Measurements from ENCODE around the gene EBF4. TPM values are rescaled to one million over a fixed set of nuclear protein-coding genes. Genes with fewer than 3 reads are reported as not detected.

EBF4 gene
- total RNA-seq, 4 donors from 2014 or later: 1.3 to 7.5 (median 5.4) TPM

DNA sequence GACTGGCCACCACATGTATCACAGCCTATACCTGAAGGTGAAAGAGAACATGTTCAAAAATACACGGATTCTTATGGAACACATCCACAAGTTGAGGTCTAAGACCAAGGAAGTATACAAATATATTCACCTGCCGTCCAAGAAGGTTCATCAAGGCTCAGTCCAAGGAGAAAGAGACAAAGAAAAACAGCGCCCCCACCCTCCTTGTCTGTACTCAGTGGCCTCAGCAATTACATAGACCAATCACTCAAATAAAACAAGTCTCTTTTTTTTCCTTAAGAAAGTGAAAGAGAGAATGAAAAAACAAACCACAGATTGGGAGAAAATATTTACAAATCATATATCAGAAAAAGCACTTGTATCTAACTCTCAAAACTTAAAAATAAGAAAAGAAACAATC is 88.4 kb downstream of the EBF4 start:
- TF ChIP-seq, protein P1, sequence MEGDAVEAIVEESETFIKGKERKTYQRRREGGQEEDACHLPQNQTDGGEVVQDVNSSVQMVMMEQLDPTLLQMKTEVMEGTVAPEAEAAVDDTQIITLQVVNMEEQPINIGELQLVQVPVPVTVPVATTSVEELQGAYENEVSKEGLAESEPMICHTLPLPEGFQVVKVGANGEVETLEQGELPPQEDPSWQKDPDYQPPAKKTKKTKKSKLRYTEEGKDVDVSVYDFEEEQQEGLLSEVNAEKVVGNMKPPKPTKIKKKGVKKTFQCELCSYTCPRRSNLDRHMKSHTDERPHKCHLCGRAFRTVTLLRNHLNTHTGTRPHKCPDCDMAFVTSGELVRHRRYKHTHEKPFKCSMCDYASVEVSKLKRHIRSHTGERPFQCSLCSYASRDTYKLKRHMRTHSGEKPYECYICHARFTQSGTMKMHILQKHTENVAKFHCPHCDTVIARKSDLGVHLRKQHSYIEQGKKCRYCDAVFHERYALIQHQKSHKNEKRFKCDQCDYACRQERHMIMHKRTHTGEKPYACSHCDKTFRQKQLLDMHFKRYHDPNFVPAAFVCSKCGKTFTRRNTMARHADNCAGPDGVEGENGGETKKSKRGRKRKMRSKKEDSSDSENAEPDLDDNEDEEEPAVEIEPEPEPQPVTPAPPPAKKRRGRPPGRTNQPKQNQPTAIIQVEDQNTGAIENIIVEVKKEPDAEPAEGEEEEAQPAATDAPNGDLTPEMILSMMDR (IDR thresholded peaks at IDR 0.05): no peak
- no peak for DNase-seq (ENCODE audit: low spot score)
- ATAC-seq (ENCODE audit: low FRiP score): no peak

DNA sequence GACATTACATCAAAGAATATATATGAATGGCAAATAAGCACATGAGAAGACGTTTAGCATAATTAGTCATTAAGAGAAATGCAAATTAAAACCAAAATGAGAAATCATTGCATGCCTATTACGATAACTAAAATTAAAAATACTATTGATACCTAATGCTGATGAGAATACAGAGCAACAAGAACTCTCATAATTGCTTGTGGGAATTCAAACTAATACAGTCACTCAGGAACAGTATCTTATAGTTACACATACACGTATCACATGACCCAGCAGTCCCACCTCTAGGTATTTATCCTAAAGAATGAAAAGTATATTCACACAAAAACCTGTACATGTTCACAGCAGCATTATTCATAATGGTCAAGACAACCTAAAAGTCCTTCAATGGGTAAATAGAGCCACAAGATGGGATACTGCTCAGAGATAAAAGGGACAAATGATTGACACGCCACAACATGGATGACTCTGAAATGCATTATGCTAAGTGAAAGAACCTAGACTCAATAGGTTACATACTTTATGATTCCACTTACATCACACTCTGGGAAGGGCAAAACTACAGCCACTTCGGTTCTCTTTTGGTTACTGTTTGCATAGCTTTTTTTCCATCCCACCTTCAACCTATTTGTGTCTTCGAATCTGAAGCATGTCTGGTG is 91.5 kb downstream of the EBF4 start:
- DNase-seq (ENCODE audit: low spot score) (no peak), ATAC-seq (ENCODE audit: low FRiP score) (no peak)
- TF ChIP-seq, protein P1 (IDR thresholded peaks at IDR 0.05): no peak

DNA sequence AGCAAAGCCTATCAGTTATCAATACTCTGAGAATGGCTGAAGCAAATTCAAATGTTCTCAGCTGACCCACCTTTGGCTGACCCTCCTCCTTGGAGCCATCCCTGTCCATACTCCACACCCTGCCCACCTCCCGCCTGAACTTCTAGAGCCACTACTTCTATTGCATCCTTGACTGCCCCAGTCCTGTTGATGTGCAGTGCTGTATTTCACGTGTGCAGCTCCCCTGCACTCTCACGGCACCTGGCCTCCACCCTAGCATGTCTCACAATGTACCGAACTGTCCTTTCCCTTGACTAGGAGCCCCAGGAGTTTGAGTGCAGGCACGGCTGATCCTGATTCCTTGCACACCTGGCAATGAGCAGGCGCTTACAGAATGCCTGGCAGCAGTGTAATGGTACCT is 100.9 kb downstream of the EBF4 start:
- TF ChIP-seq, protein P1 (IDR thresholded peaks at IDR 0.05): no peak
- no peak for ATAC-seq (ENCODE audit: low FRiP score)
- DNase-seq (ENCODE audit: low spot score): no peak

DNA sequence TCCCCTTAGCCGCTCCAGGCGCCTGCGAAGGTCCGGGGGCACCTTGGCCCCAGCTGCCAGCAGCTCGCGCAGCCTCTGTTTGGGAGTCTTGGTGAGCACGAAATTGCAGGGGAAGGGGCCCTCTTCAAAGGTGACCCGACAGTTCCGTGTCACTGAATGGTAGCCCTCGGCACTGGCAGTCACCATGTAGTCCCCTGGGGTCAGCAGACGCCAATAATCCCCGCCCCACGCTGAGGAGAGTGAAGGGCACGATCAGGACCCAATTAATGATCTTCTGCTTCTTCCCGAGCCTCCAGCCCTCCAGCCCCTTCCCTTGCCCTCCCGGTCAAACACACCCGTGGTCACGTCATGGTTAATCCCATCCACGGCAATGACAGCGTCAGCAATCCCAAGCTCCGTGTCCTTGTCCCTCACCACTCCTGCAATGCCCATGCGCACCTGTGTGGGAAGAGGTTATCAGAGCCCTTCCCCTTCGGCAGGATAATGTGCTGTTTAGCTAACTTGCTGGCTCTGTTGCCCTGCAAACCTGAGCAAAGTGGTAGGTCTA is 101.7 kb downstream of the EBF4 start:
- DNase-seq (ENCODE audit: low spot score): no peak
- TF ChIP-seq, protein P1 (IDR thresholded peaks at IDR 0.05): no peak
- no peak for ATAC-seq (ENCODE audit: low FRiP score)

DNA sequence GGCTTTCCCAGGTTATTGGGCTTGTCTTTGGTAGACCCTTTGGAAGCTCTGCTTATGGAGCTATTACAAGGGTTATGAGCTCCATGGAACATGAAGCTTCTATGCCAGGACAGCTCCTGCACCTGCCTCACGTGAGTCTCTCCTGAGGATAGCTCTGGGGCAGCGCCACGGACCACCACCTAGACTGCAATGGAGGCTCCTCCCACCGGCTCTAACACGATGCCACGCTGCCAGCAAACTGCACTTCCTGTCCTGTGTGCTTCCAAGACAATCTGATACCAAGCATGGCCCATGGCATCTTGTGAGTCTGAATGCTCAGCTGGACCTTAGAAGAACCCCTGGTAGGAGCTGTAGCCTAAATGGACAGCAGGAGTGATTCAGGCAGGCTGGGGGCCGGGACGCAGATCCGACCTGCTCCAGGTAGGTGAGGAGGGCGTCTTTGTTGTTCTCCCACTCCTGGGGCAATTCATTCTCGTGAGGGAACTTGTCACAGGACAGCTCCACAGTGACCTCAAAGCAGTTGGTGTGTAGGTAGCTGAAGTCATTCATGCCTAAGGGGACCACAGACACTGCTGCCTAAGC is 102.4 kb downstream of the EBF4 start:
- ATAC-seq (ENCODE audit: low FRiP score): no peak
- TF ChIP-seq, protein P1 (IDR thresholded peaks at IDR 0.05): no peak
- no peak for DNase-seq (ENCODE audit: low spot score)

DNA sequence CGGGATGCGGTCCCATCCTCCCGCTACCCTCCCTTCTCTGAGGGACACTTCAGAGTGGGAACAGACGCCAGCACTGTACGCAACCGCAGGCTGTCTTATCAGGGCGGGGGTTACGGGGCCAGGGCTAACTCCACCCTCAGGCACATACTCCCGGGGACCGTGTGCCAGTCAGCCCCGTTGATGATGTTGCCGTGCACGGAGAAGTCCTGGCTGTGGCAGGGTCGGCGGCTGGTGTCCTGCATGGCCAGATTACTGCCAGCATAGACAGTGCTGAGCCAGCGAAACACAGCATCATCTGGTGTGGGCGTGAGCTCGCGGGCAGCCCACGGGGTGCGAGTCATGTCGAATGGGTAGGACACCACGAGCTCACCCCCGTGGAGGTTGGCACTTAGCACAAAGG is 102.9 kb downstream of the EBF4 start:
- DNase-seq (ENCODE audit: low spot score): no peak
- no peak for ATAC-seq (ENCODE audit: low FRiP score)
- TF ChIP-seq, protein P1 (IDR thresholded peaks at IDR 0.05): no peak
